Neutrophil (primary cell): ENCODE measurements around the gene DYNC1I1.

Experiments used
- H3K27ac ChIP-seq: fragments of 200-600 bp; sonication (generic); 2 replicates; pipeline ENCODE4 v1.5.1; 2016; ENCODE audit warnings: mild to moderate bottlenecking, moderate library complexity
- H3K27me3 ChIP-seq: fragments of 200-600 bp; sonication (generic); 2 replicates; pipeline ENCODE4 v1.6.0; 2016; ENCODE audit warnings: mild to moderate bottlenecking
- H3K36me3 ChIP-seq: fragments of 200-600 bp; sonication (generic); 2 replicates; pipeline ENCODE4 v1.5.1; 2017
- H3K4me1 ChIP-seq, 2 experiments: fragments of 200-600 bp in 1 of 2; sonication (generic) in 1 of 2; 1 replicate in 1 of 2; 2 replicates in 1 of 2; pipeline versions ENCODE4 v1.5.1 to v1.6.1; 2013 to 2016; ENCODE audit warnings: low read depth in 1 of 2, low read length in 1 of 2, mild to moderate bottlenecking in 1 of 2, moderate library complexity in 1 of 2; ENCODE audit not compliant: control insufficient read depth in 1 of 2, insufficient read depth in 1 of 2
- H3K4me3 ChIP-seq, 2 experiments: fragments of 200-600 bp in 1 of 2; sonication (generic) in 1 of 2; 1 replicate in 1 of 2; 2 replicates in 1 of 2; pipeline ENCODE4 v1.5.1; 2013 to 2016; ENCODE audit warnings: low read depth in 1 of 2, low read length in 1 of 2, mild to moderate bottlenecking in 1 of 2, moderate library complexity in 1 of 2
- H3K9me3 ChIP-seq: fragments of 200-600 bp; sonication (generic); 2 replicates; pipeline ENCODE4 v1.5.1; 2016
- CTCF ChIP-seq: fragments of 200-600 bp; sonication (generic); IDR thresholded peaks from 2 replicates; pipeline ENCODE4 v1.5.1; 2016; ENCODE audit warnings: antibody characterized with exemption

The DYNC1I1 gene

GRCh38 chr7:95817866-95818640 is 45.7 kb downstream of the DYNC1I1 start:
- H3K4me1 ChIP-seq: peaks cover 3 to 11% of the 10 kb centered on the region in 2 experiments
- no peak for TF ChIP-seq CTCF
- H3K9me3 ChIP-seq: no peaks in the 10 kb centered on the region

GRCh38 chr7:95820778-95821177 is 48.4 kb downstream of the DYNC1I1 start:
- no peaks in the 10 kb centered on the region for H3K9me3 ChIP-seq
- no peak overlapping the region for H3K4me3 ChIP-seq
- TF ChIP-seq CTCF: no peak
- no peaks in the 10 kb centered on the region for H3K36me3 ChIP-seq
- peaks cover 3 to 11% of the 10 kb centered on the region in 2 experiments for H3K4me1 ChIP-seq
- H3K27ac ChIP-seq: no peak overlapping the region
- no peaks in the 10 kb centered on the region for H3K27me3 ChIP-seq

More at GRCh38 chr7:95817866-95818640, 45.7 kb downstream of the DYNC1I1 start:
- Histone ChIP-seq H3K27me3 (no peaks in the 10 kb centered on the region), H3K4me3 (no peak overlapping the region), H3K36me3 (no peaks in the 10 kb centered on the region), H3K27ac (peak overlapping the region; percentile 41)

- no peaks in the 10 kb centered on the region for H3K9me3 ChIP-seq
- peaks cover 2 to 8% of the 10 kb centered on the region in 2 experiments for H3K4me1 ChIP-seq
- no peak overlapping the region for H3K4me3 ChIP-seq
- no peaks in the 10 kb centered on the region for H3K27me3 ChIP-seq
- no peak for TF ChIP-seq CTCF
- no peaks in the 10 kb centered on the region for H3K36me3 ChIP-seq
- H3K27ac ChIP-seq: no peak overlapping the region
Observed at GRCh38 chr7:95822717-95823116, 50.4 kb downstream of the DYNC1I1 start.

DNA sequence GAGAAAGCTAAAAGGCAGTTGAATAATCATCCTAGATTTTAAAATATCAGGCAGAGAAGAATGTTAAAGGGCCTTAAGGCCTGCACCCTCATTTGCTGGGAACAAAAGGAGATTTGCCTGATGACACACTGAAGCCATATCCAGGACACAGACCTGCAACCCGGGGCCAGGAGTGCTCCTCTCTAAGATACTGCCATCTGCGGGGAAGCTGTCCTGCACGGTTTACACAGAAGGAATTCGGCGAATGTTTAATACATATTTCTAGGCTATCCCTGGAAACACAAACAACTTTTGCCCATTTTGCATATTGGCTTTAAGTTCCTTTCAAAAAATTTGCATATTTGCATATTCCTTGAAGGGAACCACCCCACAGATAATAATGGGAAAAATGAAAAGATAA is 52.3 kb downstream of the DYNC1I1 start:
- no peak overlapping the region for H3K27ac ChIP-seq
- no peak for TF ChIP-seq CTCF
- H3K36me3 ChIP-seq: no peaks in the 10 kb centered on the region
- H3K27me3 ChIP-seq: peaks cover 4% of the 10 kb centered on the region
- no peaks in the 10 kb centered on the region for H3K9me3 ChIP-seq
- no peak overlapping the region for H3K4me3 ChIP-seq
- H3K4me1 ChIP-seq: no peaks in the 10 kb centered on the region

DNA sequence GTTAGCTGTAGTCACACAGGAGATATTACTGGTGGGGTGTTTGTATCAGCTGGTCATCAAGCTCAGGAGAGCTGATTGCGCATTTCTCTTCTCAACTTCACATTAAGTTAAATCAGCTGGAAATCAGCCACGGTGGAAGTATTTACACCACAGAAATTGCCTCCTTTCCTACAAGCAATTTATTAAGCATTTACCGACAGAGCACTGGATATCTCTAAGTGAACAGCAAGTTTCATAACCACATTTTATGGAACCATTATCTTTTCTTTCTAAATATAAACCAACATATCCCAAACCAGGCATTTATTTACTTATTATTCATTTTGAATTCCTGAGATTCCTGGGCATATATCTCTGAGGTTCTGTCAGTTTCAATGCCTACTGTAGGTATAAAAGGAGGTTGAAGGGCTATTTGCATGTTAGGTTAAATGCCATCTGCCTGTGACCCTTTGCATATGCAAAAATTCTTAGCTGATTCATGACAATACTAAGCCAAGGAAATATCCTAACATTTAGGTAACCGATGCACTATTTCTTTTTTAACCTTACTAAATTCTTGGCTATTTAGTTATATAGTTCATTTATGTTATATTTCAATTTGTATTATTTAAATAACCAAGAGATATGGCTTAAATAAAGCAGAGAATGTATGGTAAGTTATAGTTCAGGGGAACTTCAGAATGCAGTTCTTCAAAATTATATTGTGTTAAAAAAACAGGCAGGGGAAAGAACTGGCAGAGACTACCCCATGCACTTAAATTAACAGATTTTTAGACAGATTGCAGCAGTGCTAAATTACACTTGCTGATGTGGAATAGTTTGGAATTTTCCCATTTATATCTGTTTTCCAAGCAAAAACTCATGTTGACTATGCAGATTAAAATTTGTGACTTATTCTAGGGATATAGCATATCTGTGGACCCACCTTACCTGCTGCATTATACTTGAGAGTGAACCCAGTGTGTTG is 56.8 kb downstream of the DYNC1I1 start:
- no peaks in the 10 kb centered on the region for H3K9me3 ChIP-seq
- no peaks in the 10 kb centered on the region for H3K4me1 ChIP-seq
- TF ChIP-seq CTCF: no peak
- peaks cover 4% of the 10 kb centered on the region for H3K27me3 ChIP-seq
- H3K4me3 ChIP-seq: no peak overlapping the region
- H3K36me3 ChIP-seq: no peaks in the 10 kb centered on the region
- no peak overlapping the region for H3K27ac ChIP-seq
